Left lung (tissue), 10 donors: Measurements from ENCODE around the gene STIM1. TPM values are rescaled to one million over a fixed set of nuclear protein-coding genes. Genes with fewer than 3 reads are reported as not detected.
"Not testable (repeated sequence)": the region's sequence is repeated elsewhere in the genome, so short reads cannot be mapped to it uniquely, and the experiment has no call there.

Source experiments
- ATAC-seq: fragments of 200-7000 bp; cut with Tn5 transposase; one replicate; pipeline ENCODE4 v1.9.1; 2020; ENCODE audit warnings: moderate library complexity
- DNase-seq, 4 donors: peaks; one replicate each; pipeline ENCODE4 v3.0.0-alpha.2; 2013 to 2020
- H3K27ac ChIP-seq, 2 donors: fragments of 200-600 bp; sonication (generic) in 1 of 2; one replicate each; pipeline versions ENCODE4 v1.5.0 to v1.8.0; 2020 to 2021
- H3K27me3 ChIP-seq, 2 donors: fragments of 200-600 bp; sonication (generic) in 1 of 2; one replicate each; pipeline versions ENCODE4 v1.5.0 to v1.8.0; 2020 to 2021
- H3K36me3 ChIP-seq, 2 donors: fragments of 200-600 bp; sonication (generic) in 1 of 2; one replicate each; pipeline versions ENCODE4 v1.5.0 to v1.8.0; 2020 to 2021
- H3K4me1 ChIP-seq, 2 donors: fragments of 200-600 bp; one replicate each; pipeline ENCODE4 v1.8.0; 2021
- H3K4me3 ChIP-seq, 2 donors: fragments of 200-600 bp; sonication (generic) in 1 of 2; one replicate each; pipeline versions ENCODE4 v1.5.0 to v1.8.0; 2020 to 2021; ENCODE audit warnings: mild to moderate bottlenecking in 1 of 2
- H3K9me3 ChIP-seq, 2 donors: fragments of 200-600 bp; sonication (generic) in 1 of 2; one replicate each; pipeline versions ENCODE4 v1.5.0 to v1.8.0; 2020 to 2021
- intact Hi-C, 2 donors: fragments of 100-400 bp; cut with DNase I; formaldehyde crosslinking; loops; one replicate each; pipeline versions ENCODE4 v1.11.2 to v1.14.2; 2022
- polyA plus RNA-seq, 6 donors: library from polyadenylated mRNA; unstranded; fragments of 120-200 nt; gene quantifications; one replicate each; pipeline ENCODE4 v1.2.1, GENCODE V29; 2013; ENCODE audit not compliant: insufficient read length in 6 of 6
- total RNA-seq, 2 donors: library from RNA; stranded (reverse); fragmentation: NEBNext Ultra II Directional; extraction: Animal tissue kit (Norgen Biotek cat#: 25700); gene quantifications; one replicate each; pipeline ENCODE4 v1.2.1, GENCODE V29; 2021
- TF ChIP-seq, protein P1 (sequence below), 2 donors: fragments of 200-600 bp; sonication (generic) in 1 of 2; IDR thresholded peaks; one replicate each; pipeline versions ENCODE4 v1.5.0 to v1.8.0; 2021; ENCODE audit warnings: antibody characterized with exemption in 2 of 2
- donor health status: DM: no; HTN: yes; CAD: no.
- donor health status: DM: no; HTN: no; CAD: no.

STIM1 gene
- total and polyA plus RNA-seq, 8 donors, result 38.9 to 56.0 (median 49.8) TPM

GRCh38 chr11:4041731-4042391 is 186.4 kb downstream of the STIM1 start:
- ATAC-seq, result no peak

DNA sequence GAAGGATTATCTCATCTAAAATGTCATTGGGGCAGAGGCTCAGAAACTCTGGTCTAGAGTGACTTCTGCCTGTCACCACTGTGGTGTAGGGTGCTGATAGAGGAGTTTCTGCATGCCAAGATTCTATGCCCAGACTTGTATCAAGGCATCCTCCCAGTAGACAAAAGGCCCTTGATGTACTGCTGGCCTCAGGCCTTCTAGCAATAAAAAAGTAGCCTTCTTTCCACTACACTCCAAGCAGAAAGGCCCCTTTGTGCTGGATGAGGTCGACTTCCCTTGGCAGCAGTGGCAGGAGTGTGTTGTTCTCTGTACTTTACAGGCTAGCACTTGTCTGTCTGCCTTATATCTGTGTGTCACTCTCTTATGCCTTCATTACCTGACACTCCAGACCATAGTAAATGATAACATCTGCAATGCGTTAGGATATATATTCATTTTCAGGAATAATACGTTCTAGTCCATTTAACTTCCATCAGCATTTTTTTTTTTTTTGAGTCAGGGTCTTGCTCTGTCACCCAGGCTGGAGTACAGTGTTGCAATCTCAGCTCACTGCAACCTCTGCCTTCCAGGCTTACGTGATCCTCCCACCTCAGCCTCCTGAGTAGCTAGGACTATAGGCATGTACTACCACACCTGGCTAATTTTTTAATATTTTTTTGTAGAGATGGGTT is 189.6 kb downstream of the STIM1 start:
- intact Hi-C loops, result no loop called here
- ATAC-seq, result no peak

More at GRCh38 chr11:4041731-4042391, 186.4 kb downstream of the STIM1 start:
- no peak overlapping the region for H3K4me3 ChIP-seq
- no peaks in the 10 kb centered on the region for H3K27me3 ChIP-seq
- no peaks in the 10 kb centered on the region for H3K9me3 ChIP-seq
- H3K4me1 ChIP-seq, result no peaks in the 10 kb centered on the region
- no peak for DNase-seq
- TF ChIP-seq, protein P1, sequence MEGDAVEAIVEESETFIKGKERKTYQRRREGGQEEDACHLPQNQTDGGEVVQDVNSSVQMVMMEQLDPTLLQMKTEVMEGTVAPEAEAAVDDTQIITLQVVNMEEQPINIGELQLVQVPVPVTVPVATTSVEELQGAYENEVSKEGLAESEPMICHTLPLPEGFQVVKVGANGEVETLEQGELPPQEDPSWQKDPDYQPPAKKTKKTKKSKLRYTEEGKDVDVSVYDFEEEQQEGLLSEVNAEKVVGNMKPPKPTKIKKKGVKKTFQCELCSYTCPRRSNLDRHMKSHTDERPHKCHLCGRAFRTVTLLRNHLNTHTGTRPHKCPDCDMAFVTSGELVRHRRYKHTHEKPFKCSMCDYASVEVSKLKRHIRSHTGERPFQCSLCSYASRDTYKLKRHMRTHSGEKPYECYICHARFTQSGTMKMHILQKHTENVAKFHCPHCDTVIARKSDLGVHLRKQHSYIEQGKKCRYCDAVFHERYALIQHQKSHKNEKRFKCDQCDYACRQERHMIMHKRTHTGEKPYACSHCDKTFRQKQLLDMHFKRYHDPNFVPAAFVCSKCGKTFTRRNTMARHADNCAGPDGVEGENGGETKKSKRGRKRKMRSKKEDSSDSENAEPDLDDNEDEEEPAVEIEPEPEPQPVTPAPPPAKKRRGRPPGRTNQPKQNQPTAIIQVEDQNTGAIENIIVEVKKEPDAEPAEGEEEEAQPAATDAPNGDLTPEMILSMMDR (IDR thresholded peaks at IDR 0.05), result no peak
- intact Hi-C loops, result no loop called here
- H3K36me3 ChIP-seq, result no peaks in the 10 kb centered on the region
- no peak overlapping the region for H3K27ac ChIP-seq

GRCh38 chr11:4048340-4048739 is 192.9 kb downstream of the STIM1 start:
- TF ChIP-seq, protein P1 (IDR thresholded peaks at IDR 0.05), result no peak
- Histone ChIP-seq H3K27me3 (no peaks in the 10 kb centered on the region), H3K36me3 (no peaks in the 10 kb centered on the region), H3K9me3 (no peaks in the 10 kb centered on the region), H3K4me3 (no peak overlapping the region), H3K4me1 (peaks cover 0 to 8% of the 10 kb centered on the region in 2 donors), H3K27ac (no peak overlapping the region)
- ATAC-seq (no peak), DNase-seq (no peak)
- intact Hi-C loops, result no loop called here

More for the DNA sequence above, 189.6 kb downstream of the STIM1 start:
- Histone ChIP-seq H3K36me3 (no peaks in the 10 kb centered on the region), H3K9me3 (no peaks in the 10 kb centered on the region), H3K27me3 (no peaks in the 10 kb centered on the region), H3K27ac (no peak overlapping the region), H3K4me3 (no peak overlapping the region), H3K4me1 (peaks cover 0 to 3% of the 10 kb centered on the region in 2 donors)
- TF ChIP-seq, protein P1 (IDR thresholded peaks at IDR 0.05), result no peak
- DNase-seq, result no peak

DNA sequence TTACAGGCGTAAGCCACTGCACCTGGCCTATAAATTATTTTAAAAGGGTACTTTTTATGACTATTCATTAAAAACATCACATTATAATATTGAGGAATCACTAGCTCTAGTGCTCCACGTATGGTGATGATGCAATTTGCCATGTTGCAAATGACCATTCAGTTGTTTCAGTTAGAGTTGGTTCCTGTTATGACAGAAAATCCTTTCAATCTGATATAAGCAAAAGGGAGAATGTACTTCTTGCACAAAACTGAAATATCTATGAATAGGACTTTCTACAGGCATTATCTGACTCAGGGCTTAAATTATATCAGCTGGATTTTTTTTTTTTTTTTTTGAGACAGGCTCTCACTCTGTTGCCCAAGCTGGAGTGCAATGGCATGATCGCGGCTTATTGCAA is 193.5 kb downstream of the STIM1 start:
- no peak for DNase-seq
- peaks cover 0 to 8% of the 10 kb centered on the region in 2 donors for H3K4me1 ChIP-seq
- no peak overlapping the region for H3K27ac ChIP-seq
- H3K27me3 ChIP-seq, result no peaks in the 10 kb centered on the region
- ATAC-seq, result no peak
- TF ChIP-seq, protein P1 (IDR thresholded peaks at IDR 0.05), result no peak
- no peaks in the 10 kb centered on the region for H3K36me3 ChIP-seq
- H3K4me3 ChIP-seq, result no peak overlapping the region
- H3K9me3 ChIP-seq, result no peaks in the 10 kb centered on the region
- intact Hi-C loops, result no loop called here

DNA sequence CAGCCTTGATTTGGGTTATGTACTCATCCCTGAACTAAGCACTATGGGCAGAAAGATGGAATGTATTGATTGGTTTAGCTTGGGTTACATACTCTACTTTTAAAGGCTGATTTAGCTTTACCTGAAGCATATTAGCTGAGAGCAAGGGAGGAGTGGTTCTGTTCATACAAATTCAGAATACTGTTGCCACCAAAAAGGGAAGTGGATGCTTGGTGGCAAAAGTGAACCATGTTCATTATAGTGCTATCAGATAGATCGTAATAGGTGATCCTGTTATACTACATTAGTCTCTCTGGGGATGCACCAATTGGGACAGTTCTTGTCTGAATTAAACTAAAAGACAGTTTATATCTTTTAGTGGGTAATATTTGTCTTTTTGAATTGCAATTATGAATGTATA is 194.7 kb downstream of the STIM1 start:
- intact Hi-C loops, result no loop called here
- TF ChIP-seq, protein P1 (IDR thresholded peaks at IDR 0.05), result no peak
- Histone ChIP-seq H3K9me3 (no peaks in the 10 kb centered on the region), H3K27ac (no peak overlapping the region), H3K4me1 (peaks cover 0 to 8% of the 10 kb centered on the region in 2 donors), H3K4me3 (no peak overlapping the region), H3K36me3 (no peaks in the 10 kb centered on the region), H3K27me3 (no peaks in the 10 kb centered on the region)
- ATAC-seq, result no peak
- DNase-seq, result no peak

GRCh38 chr11:4053200-4053599 is 197.7 kb downstream of the STIM1 start:
- H3K9me3 ChIP-seq, DNase-seq, H3K4me3 ChIP-seq, H3K27me3 ChIP-seq, ATAC-seq, H3K27ac ChIP-seq, intact Hi-C loops: not testable (repeated sequence)
- peaks cover 0 to 12% of the 10 kb centered on the region in 2 donors for H3K36me3 ChIP-seq
- peaks cover 0 to 13% of the 10 kb centered on the region in 2 donors for H3K4me1 ChIP-seq
